Osteoblast (primary cell): ENCODE measurements around the gene FADS2. TPM values are rescaled to one million over a fixed set of nuclear protein-coding genes. Genes with fewer than 3 reads are reported as not detected.
A peak's percentile ranks its signal among the peaks of the same experiment; 100 is the strongest.

Experiments used
- DNase-seq: peaks from one replicate; pipeline ENCODE4 v3.0.0; 2011; ENCODE audit warnings: low spot score, mixed read lengths; ENCODE audit not compliant: insufficient read length; ENCODE audit errors: missing footprints
- H2AFZ ChIP-seq: 2 replicates; pipeline ENCODE4 v1.6.0; 2011; ENCODE audit warnings: mild to moderate bottlenecking, low read length
- H3K27ac ChIP-seq: 2 replicates; pipeline ENCODE4 v1.5.1; 2011; ENCODE audit warnings: mild to moderate bottlenecking, low read depth, low read length, moderate library complexity
- H3K27me3 ChIP-seq: 2 replicates; pipeline ENCODE4 v1.6.0; 2012; ENCODE audit warnings: mild to moderate bottlenecking, control low read depth, inconsistent platforms, low read length, moderate library complexity; ENCODE audit not compliant: insufficient read depth
- H3K36me3 ChIP-seq: 2 replicates; pipeline ENCODE4 v1.5.1; 2011; ENCODE audit warnings: mild to moderate bottlenecking, low read length, control low read depth, moderate library complexity; ENCODE audit not compliant: insufficient read depth
- H3K4me1 ChIP-seq: 2 replicates; pipeline ENCODE4 v1.5.1; 2011; ENCODE audit warnings: mild to moderate bottlenecking, low read length, control low read depth, moderate library complexity; ENCODE audit not compliant: insufficient read depth
- H3K4me2 ChIP-seq: 2 replicates; pipeline ENCODE4 v1.6.0; 2011; ENCODE audit warnings: mild to moderate bottlenecking, low read length; ENCODE audit not compliant: insufficient read depth
- H3K4me3 ChIP-seq: fragments of 200-600 bp; sonication (generic); 3 replicates; pipeline ENCODE4 v1.5.1; 2012; ENCODE audit warnings: mild to moderate bottlenecking, low read length, inconsistent platforms; ENCODE audit not compliant: insufficient read depth
- H3K79me2 ChIP-seq: 2 replicates; pipeline ENCODE4 v1.6.0; 2012; ENCODE audit warnings: mild to moderate bottlenecking, low read length, control low read depth, inconsistent platforms; ENCODE audit not compliant: insufficient read depth
- H3K9me3 ChIP-seq: 2 replicates; pipeline ENCODE4 v1.5.1; 2011; ENCODE audit warnings: low read depth, low read length, control low read depth
- H4K20me1 ChIP-seq: 2 replicates; pipeline ENCODE4 v1.6.0; 2012; ENCODE audit warnings: mild to moderate bottlenecking, low read length, control low read depth; ENCODE audit not compliant: insufficient read depth
- CTCF ChIP-seq: IDR thresholded peaks from 2 replicates; pipeline ENCODE4 v1.5.1; 2011; ENCODE audit warnings: mild to moderate bottlenecking, low read depth, low read length, moderate library complexity; ENCODE audit errors: extremely low read depth
- total RNA-seq: library from RNA; depleted of rRNA; stranded (reverse); fragments of >200 nt; gene quantifications from 2 replicates; pipeline ENCODE4 v1.2.3, GENCODE V29; 2012

The FADS2 gene
- total RNA-seq, 1 donor, result 275 TPM

DNA sequence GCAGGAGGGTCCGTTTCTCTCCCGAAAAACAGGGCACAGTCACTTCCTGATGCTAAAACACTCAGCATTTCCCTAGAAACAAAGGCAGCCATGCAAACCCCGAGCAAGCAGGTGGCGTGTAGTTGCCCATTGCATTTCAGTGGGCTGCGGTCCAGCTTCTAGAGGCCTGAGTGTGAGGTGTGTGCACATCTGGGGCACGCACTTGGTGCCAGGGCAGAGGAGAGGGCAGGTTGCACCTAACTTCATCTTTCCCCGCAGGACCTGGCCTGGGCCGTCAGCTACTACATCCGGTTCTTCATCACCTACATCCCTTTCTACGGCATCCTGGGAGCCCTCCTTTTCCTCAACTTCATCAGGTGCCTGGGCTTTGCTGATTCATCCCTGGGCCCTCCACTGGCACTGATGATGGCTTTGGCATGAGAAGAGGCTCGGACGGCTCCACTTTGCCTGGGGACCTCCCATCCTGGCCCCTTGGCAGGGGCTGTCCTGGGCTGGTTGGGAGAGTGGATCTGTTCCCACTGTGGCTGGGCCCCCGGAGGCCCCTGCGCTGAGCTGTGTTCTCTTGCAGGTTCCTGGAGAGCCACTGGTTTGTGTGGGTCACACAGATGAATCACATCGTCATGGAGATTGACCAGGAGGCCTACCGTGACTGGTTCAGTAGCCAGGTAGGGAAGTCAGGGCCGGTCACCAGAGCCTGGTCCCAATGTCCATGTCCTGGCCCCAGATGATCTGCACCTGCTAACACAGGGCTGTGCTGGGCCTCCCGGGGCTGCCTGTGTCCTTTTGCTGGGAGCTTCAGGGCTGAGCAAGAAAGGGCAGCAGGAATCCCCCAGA, 34.8 kb downstream of the FADS2 start:
- Histone ChIP-seq H3K9me3 (no peaks in the 10 kb centered on the region), H4K20me1 (no peaks in the 10 kb centered on the region), H3K27ac (no peak overlapping the region), H3K4me3 (no peak overlapping the region), H3K4me1 (no peaks in the 10 kb centered on the region), H3K4me2 (no peak overlapping the region), H3K79me2 (no peaks in the 10 kb centered on the region), H3K27me3 (no peaks in the 10 kb centered on the region), H3K36me3 (peaks cover 3% of the 10 kb centered on the region), H2AFZ (no peak overlapping the region)
- no peak for TF ChIP-seq CTCF
- peak; percentile 70 for DNase-seq

- peak; percentile 53 for DNase-seq
- no peak overlapping the region for H2AFZ ChIP-seq
- no peak for TF ChIP-seq CTCF
- no peak overlapping the region for H3K4me3 ChIP-seq
- no peaks in the 10 kb centered on the region for H4K20me1 ChIP-seq
- no peaks in the 10 kb centered on the region for H3K79me2 ChIP-seq
- no peaks in the 10 kb centered on the region for H3K9me3 ChIP-seq
- H3K27ac ChIP-seq, result no peak overlapping the region
- H3K4me1 ChIP-seq, result no peaks in the 10 kb centered on the region
- H3K27me3 ChIP-seq, result no peaks in the 10 kb centered on the region
- peaks cover 3% of the 10 kb centered on the region for H3K36me3 ChIP-seq
- H3K4me2 ChIP-seq, result no peak overlapping the region
Observed at GRCh38 chr11:61863548-61864081, 35.5 kb downstream of the FADS2 start.

DNA sequence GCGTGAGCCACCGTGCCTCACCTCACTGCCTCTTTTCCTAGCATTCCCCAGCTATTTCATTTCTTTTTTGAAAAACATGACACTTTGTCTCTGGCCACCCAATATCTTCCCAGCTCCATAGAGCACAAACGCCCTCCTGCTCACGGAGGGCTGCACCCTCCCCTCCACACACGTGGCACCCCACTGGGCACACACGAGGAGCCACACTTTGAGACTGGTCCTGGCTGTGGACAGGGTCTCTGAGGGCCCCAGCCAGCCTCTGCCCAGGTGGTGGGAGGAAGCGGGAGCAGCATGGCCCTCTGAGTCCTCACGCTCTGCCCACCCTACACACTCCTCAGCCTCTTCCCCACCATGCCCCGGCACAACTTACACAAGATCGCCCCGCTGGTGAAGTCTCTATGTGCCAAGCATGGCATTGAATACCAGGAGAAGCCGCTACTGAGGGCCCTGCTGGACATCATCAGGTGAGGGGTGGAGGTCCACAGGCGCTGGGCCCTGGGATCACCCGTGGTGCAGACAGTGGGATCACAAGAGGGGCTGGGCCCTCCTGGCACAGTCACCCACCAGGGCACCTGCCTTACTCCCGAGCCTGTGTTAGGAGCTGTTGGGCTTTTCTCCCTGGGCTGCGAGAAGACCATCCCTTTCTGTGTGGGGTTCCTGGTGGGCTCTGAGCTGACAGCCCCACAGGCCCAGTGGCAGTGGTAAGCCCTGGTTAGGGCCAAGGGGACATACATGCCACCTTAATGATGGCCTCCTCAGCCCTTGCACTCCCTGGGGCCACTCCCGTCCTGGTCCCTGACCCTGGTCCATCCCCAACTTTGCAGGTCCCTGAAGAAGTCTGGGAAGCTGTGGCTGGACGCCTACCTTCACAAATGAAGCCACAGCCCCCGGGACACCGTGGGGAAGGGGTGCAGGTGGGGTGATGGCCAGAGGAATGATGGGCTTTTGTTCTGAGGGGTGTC, 37.0 kb downstream of the FADS2 start:
- Histone ChIP-seq H3K9me3 (no peaks in the 10 kb centered on the region), H3K79me2 (no peaks in the 10 kb centered on the region), H4K20me1 (no peaks in the 10 kb centered on the region), H3K27ac (no peak overlapping the region), H3K36me3 (no peaks in the 10 kb centered on the region), H3K4me2 (no peak overlapping the region), H2AFZ (no peak overlapping the region), H3K4me3 (no peak overlapping the region), H3K4me1 (no peaks in the 10 kb centered on the region), H3K27me3 (no peaks in the 10 kb centered on the region)
- peak; percentile 49 for DNase-seq
- TF ChIP-seq CTCF, result no peak
